DND-41 (cell line): ENCODE results near the gene PTGES.

Experiments used
- ATAC-seq: fragments of 200-7000 bp; cut with Tn5 transposase; 3 replicates; pipeline ENCODE4 v1.9.1; 2021; ENCODE audit warnings: low read depth; ENCODE audit not compliant: insufficient read depth
- DNase-seq: peaks from one replicate; pipeline ENCODE4 v3.0.0-alpha.2; 2020
- H2AFZ ChIP-seq: 2 replicates; pipeline ENCODE4 v1.6.0; 2012; ENCODE audit warnings: low read depth, low read length
- H3K27ac ChIP-seq: 2 replicates; pipeline ENCODE4 v1.5.1; 2012; ENCODE audit warnings: low read length, inconsistent platforms
- H3K27me3 ChIP-seq: fragments of 200-600 bp; sonication (generic); 2 replicates; pipeline ENCODE4 v1.6.0; 2012; ENCODE audit warnings: low read length, mild to moderate bottlenecking, inconsistent platforms; ENCODE audit not compliant: insufficient read depth, poor library complexity
- H3K36me3 ChIP-seq: 2 replicates; pipeline ENCODE4 v1.5.1; 2012; ENCODE audit warnings: low read length, inconsistent platforms; ENCODE audit not compliant: insufficient read depth
- H3K4me1 ChIP-seq: 2 replicates; pipeline ENCODE4 v1.5.1; 2012; ENCODE audit warnings: mild to moderate bottlenecking, low read length; ENCODE audit not compliant: insufficient read depth
- H3K4me2 ChIP-seq: 2 replicates; pipeline ENCODE4 v1.6.0; 2012; ENCODE audit warnings: mild to moderate bottlenecking, moderate library complexity, low read length, inconsistent platforms; ENCODE audit not compliant: insufficient read depth
- H3K4me3 ChIP-seq, 2 experiments: fragments of 200-600 bp in 1 of 2; shearing (Covaris generic) in 1 of 2; 2 replicates each; pipeline ENCODE4 v1.5.1; 2012 to 2016; ENCODE audit warnings: inconsistent platforms in 2 of 2, low read length in 2 of 2, mild to moderate bottlenecking in 2 of 2, low read depth in 1 of 2, moderate library complexity in 1 of 2
- H3K79me2 ChIP-seq: 2 replicates; pipeline ENCODE4 v1.6.0; 2012; ENCODE audit warnings: low read length, inconsistent platforms; ENCODE audit not compliant: insufficient read depth
- H3K9ac ChIP-seq: 2 replicates; pipeline ENCODE4 v1.6.0; 2012; ENCODE audit warnings: low read depth, mild to moderate bottlenecking, inconsistent platforms, low read length, moderate library complexity
- H3K9me3 ChIP-seq: 2 replicates; pipeline ENCODE4 v1.5.1; 2012; ENCODE audit warnings: low read length, moderate library complexity, mild to moderate bottlenecking, inconsistent platforms; ENCODE audit not compliant: insufficient read depth, severe bottlenecking
- H4K20me1 ChIP-seq: 2 replicates; pipeline ENCODE4 v1.6.0; 2012; ENCODE audit warnings: low read length; ENCODE audit not compliant: insufficient read depth
- EZH2 ChIP-seq: IDR thresholded peaks from 3 replicates; pipeline ENCODE4 v1.6.1; 2012; ENCODE audit warnings: borderline replicate concordance, low read depth, mild to moderate bottlenecking, moderate library complexity, low read length, inconsistent platforms; ENCODE audit not compliant: severe bottlenecking
- TF ChIP-seq, protein P1 (sequence below): IDR thresholded peaks from 2 replicates; pipeline ENCODE4 v1.5.1; 2012; ENCODE audit warnings: borderline replicate concordance, low read length, moderate library complexity, mild to moderate bottlenecking; ENCODE audit not compliant: poor library complexity, severe bottlenecking; ENCODE audit errors: extremely low read depth

PTGES gene

DNA sequence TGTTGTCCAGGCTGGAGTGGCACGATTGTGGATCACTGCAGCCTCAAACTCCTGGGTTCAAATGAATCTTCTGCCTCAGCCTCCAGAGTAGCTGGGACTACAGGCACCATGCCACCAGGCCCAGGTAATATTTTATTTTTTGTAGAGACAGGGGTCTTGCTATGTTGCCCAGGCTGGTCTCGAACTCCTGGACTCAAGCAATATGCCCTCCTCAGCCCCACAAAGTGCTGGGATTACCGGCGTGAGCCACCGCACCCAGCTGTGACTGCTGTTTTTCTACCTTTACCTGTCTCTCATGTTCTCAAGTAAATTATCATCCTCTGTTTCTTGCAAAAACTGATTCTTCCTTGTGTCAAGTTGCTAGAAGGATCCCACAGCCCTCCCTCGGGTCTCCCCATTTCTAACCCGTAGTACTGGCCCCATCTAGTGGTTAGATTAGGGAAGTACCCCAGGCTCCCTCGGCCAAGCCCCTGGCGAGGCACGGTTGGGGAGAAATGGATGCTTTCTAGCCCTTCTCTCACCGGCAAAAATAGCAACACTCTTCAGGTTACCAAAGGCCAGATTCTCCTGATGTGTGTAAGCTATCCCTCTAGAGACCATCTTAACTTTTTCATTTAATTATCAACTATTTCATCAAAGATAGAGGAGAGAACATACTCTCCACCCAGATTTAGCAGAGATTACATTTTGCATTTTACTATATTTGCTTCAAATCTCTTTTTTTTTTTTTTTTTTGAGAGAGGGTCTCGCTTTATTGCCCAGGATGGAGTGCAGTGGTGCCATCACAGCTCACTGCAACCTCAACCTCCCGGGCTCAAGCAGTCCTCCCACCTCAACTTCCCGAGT is 30.9 kb upstream of the PTGES start:
- Histone ChIP-seq H3K9me3 (no peaks in the 10 kb centered on the region), H4K20me1 (no peaks in the 10 kb centered on the region), H3K79me2 (no peaks in the 10 kb centered on the region), H3K4me1 (no peaks in the 10 kb centered on the region), H3K36me3 (no peaks in the 10 kb centered on the region), H3K27me3 (peaks cover 4% of the 10 kb centered on the region), H3K4me2 (no peak overlapping the region), H3K27ac (no peak overlapping the region), H2AFZ (no peak overlapping the region), H3K4me3 (no peak overlapping the region), H3K9ac (no peak overlapping the region)
- TF ChIP-seq, protein P1, sequence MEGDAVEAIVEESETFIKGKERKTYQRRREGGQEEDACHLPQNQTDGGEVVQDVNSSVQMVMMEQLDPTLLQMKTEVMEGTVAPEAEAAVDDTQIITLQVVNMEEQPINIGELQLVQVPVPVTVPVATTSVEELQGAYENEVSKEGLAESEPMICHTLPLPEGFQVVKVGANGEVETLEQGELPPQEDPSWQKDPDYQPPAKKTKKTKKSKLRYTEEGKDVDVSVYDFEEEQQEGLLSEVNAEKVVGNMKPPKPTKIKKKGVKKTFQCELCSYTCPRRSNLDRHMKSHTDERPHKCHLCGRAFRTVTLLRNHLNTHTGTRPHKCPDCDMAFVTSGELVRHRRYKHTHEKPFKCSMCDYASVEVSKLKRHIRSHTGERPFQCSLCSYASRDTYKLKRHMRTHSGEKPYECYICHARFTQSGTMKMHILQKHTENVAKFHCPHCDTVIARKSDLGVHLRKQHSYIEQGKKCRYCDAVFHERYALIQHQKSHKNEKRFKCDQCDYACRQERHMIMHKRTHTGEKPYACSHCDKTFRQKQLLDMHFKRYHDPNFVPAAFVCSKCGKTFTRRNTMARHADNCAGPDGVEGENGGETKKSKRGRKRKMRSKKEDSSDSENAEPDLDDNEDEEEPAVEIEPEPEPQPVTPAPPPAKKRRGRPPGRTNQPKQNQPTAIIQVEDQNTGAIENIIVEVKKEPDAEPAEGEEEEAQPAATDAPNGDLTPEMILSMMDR, result peak; percentile 87
- no peak for TF ChIP-seq EZH2
- DNase-seq (peak; percentile 72), ATAC-seq (peak; percentile 95)

GRCh38 chr9:129781981-129782380 is 29.1 kb upstream of the PTGES start:
- DNase-seq (no peak), ATAC-seq (no peak)
- Histone ChIP-seq H2AFZ (no peak overlapping the region), H3K4me2 (no peak overlapping the region), H3K36me3 (no peaks in the 10 kb centered on the region), H3K27ac (no peak overlapping the region), H3K4me3 (no peak overlapping the region), H3K27me3 (peaks cover 6% of the 10 kb centered on the region), H3K4me1 (peaks cover 9% of the 10 kb centered on the region), H3K79me2 (no peaks in the 10 kb centered on the region), H4K20me1 (no peaks in the 10 kb centered on the region), H3K9ac (no peak overlapping the region), H3K9me3 (no peaks in the 10 kb centered on the region)
- TF ChIP-seq, protein P1, result no peak
- TF ChIP-seq EZH2, result no peak

GRCh38 chr9:129781131-129781530 is 28.3 kb upstream of the PTGES start:
- no peak overlapping the region for H3K4me2 ChIP-seq
- no peak overlapping the region for H3K27ac ChIP-seq
- no peak overlapping the region for H2AFZ ChIP-seq
- H3K79me2 ChIP-seq, result no peaks in the 10 kb centered on the region
- no peaks in the 10 kb centered on the region for H3K9me3 ChIP-seq
- H4K20me1 ChIP-seq, result no peaks in the 10 kb centered on the region; the same call in 1 of the 2 replicates
- H3K4me1 ChIP-seq, result peaks cover 9% of the 10 kb centered on the region
- ATAC-seq (no peak), DNase-seq (no peak)
- H3K27me3 ChIP-seq, result peaks cover 7% of the 10 kb centered on the region
- no peak overlapping the region for H3K9ac ChIP-seq
- no peaks in the 10 kb centered on the region for H3K36me3 ChIP-seq
- TF ChIP-seq, protein P1, result no peak
- no peak for TF ChIP-seq EZH2
- no peak overlapping the region for H3K4me3 ChIP-seq
